Body of pancreas (tissue), 4 donors: Measurements from ENCODE around the gene HEATR5B.

ENCODE experiments used
- CTCF ChIP-seq, 7 experiments: fragments of 450-650 bp in 4 of 7; fragments of 200-600 bp in 3 of 7; sonication (generic) in 3 of 7; IDR thresholded peaks; one replicate each; pipeline ENCODE4 v1.5.1; 2016 to 2019; ENCODE audit warnings: antibody characterized with exemption in 7 of 7
- POLR2A ChIP-seq, 3 donors: fragments of 450-650 bp; IDR thresholded peaks; one replicate each; pipeline ENCODE4 v1.6.1; 2016; ENCODE audit warnings: antibody characterized with exemption in 3 of 3, mild to moderate bottlenecking in 2 of 3

DNA sequence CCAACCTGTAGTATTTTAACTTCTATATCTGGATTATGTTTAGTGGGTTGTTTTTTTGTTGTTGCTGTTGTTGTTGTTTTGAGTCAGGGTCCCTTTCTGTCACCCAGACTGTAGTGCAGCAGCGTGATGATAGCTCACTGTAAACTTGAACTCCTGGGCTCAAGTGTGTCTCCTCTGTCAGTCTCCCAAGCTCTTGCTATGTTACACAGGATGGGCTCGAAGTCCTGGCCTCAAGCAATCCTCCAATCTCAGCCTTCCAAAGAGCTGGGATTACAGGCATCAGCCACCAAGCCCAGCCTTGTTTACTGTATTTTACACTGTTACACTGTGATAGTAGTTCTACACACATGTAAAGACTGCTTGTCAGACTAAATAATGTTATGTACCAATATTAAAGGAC lies 108.1 kb downstream of the HEATR5B start:
- no peak for TF ChIP-seq CTCF (IDR thresholded peaks at IDR 0.05)
- no peak for TF ChIP-seq POLR2A (IDR thresholded peaks at IDR 0.05)
